Activated CD8-positive, alpha-beta memory T cell treated with anti-CD3 and anti-CD28 coated beads for 36 hours (primary cell): ENCODE results near the gene JPH4. TPM values are rescaled to one million over a fixed set of nuclear protein-coding genes. Genes with fewer than 3 reads are reported as not detected.

Source experiments
- CTCF ChIA-PET: fragments of 350-600 bp; sonication (Branson Sonifier 250); formaldehyde crosslinking; loops from one replicate; lab custom pipeline; 2021; ENCODE audit warnings: antibody characterized with exemption; lab: Charles Lee
- POLR2A ChIA-PET: fragments of 350-600 bp; sonication (Branson Sonifier 250); formaldehyde crosslinking; loops from one replicate; lab custom pipeline; 2021; ENCODE audit warnings: antibody characterized with exemption; lab: Charles Lee
- total RNA-seq, 2 experiments: library from RNA; stranded (reverse); gene quantifications; one replicate each; pipeline ENCODE4 v1.2.3, GENCODE V29; 2021

JPH4 gene
- total RNA-seq: under 1 TPM; 0.52 to 0.65 TPM

DNA sequence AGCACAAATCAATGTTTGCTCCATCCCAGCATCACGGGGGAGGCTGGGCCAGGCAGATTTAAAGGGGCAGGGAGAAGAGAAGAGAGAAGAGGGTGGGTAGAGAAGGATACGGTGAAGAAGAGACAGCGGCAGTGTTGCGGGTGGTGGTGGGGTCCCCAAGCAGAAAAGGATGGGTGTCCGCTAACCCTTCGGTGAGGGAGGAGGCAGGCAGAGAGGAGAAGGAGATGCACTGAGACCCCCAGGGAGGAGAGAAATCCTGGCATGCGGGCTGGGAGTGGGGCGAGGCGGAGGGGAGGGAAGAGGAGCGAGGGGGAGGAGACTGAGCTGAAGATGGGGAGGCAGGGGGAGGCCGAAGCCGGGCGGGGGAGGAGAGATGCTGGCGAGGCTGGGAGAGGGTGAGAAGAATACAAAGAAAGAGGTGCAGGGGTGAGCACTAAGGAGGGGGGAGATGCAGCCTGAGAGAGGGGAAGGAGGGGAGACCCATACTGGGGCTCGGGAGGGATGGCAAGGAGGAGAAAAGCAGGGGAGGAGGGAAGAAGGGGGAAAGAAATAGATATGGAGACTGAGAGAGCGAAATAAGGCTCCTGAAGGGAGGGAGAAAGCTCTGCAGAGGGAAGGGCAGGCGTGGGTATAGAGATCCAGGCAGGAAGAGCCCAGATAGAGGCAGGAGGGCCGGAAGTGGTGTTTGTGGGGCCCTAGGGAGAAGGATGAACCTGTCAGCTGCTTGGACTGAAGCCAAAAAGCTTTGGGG lies at the start of gene JPH4:
Gene JPH4, minus strand, starts transcription at position 231 of the 751 bp plus-strand sequence. CDS start 1,337 bp downstream, outside the sequence.
- ChIA-PET CTCF (no interaction called here), POLR2A (no interaction called here)

GRCh38 chr14:23627961-23628360 lies 49.4 kb upstream of the JPH4 start:
- ChIA-PET POLR2A (no interaction called here), CTCF (no interaction called here)

DNA sequence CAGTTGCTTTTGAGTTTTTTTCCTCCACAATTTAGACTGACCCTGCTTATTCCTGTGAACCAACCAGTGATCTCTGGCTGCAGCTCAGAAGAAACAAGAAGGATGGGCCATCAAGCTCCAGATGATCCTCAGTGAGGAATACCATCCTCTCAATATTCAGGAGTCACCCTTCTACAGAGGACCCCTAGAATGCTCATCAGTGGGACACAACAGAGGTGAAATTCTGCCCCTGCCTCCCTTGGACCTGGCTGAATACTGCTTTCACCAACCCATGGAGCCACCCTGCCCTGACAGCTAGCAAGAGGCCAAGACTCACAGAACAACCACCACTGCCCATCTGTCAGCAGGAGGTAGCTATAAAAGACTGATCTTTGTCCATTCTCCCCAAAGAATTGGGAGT lies 48.4 kb upstream of the JPH4 start:
- ChIA-PET CTCF (no interaction called here), POLR2A (no interaction called here)

DNA sequence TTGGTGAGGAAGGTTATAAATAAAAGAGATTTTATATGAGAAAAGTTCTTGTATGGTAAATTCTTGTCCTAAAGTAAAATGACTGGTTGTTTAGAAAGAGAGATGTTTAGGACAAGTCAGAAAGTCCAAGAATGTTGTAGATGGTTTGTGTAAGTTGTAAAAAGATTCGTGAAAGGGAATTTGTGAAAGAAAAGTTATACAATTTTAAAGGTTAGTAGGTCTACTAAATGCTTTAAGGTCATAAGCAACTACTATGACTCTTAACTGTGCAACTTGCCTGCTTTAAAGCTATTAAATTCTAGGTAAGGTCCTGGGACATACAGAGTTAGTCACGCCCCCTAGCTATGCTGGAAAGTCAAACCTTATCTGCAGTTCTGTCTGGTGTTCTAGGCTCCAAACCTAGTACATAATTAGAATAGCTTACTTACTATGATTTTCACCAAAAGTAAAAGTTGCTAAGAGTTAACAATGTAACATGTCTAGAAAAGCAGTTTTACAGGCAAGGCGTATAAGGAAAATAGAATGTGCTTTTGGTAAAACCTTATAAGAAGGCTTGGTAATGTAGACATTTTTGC lies 46.3 kb upstream of the JPH4 start:
- ChIA-PET CTCF (no interaction called here), POLR2A (no interaction called here)

DNA sequence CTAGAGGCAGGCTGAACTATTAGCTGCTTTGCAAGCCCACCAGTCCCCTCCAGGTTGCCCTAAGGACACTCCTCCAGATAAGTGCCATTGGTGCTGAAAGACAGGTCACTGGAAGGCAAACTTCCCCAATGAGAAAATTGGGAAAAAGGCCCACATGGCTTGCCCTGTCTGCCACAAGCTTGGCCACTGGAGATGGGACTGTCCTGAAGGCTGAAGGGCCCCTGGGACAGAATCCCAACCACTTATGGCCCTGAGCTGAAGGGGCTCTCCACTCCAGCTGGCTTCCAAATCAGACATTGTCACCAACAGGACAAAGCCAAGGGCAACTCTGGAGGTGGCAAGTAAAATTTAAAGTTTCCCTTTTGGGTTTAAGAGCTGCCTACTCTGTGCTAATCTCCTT lies 45.4 kb upstream of the JPH4 start:
- POLR2A ChIA-PET: no interaction called here
- CTCF ChIA-PET: no interaction called here

DNA sequence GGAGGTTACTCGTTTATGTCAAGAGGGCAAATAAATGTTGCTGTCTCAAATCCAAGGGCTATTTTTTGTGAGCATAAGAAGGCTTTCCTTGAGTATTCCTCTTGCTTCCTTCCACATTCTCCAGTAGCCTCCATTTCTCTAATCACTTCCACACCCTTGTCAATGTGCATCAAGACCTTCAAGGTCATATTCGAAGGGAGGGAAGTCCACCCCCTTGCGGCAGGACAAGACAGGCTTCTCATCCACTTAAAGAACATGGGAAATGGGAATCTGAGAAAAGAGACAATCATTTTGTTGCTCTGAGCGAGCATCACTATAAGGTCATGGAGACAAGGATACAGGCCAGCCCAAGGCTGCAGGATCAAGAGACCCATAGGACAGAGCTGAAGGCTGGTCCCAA lies 44.4 kb upstream of the JPH4 start:
- CTCF ChIA-PET: interaction anchor here (2.5 kb wide), 1 partner anchor 9 kb away, joined by 13 read pairs; no protein-coding TSS in a partner anchor
- POLR2A ChIA-PET: no interaction called here

DNA sequence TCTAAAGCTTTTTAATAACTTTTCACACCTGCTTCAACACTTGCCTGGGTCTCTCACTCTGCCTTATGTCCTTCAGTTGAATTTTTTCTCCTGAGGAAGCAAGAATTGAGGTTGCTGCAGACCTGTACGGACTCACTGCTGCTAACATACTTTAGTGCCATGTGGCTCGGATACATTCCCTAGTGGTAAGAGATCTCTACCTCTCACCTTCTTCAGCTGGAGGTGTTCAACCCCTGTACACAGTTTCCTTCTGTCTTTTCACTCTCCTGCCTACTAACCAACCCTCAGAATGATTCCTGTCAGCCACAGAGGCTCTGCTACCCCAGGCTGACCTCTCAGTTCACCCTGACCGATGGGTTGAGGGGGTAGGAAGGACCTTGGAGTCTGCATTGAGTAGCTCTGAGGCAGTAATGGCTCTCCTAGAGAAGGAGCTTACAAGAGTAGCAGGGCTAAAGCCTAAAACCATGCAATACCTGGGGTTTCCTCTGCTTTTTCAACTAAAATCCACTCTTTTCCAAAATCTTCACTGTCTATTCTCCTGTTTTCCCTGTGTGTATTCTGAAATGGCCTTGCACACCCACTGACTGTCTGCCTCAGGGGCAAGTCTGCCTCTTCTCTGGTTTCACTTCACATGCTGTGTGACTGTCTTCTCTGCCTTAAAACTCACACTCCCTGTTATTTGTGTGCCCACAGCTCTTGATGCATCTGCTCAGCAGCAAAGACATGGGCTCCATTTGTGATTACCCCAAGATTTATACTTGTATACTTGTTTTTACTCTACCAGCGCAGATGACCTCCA lies 43.5 kb upstream of the JPH4 start:
- ChIA-PET POLR2A (no interaction called here), CTCF (interaction anchor here (2.5 kb wide), 1 partner anchor 10 kb away, joined by 13 read pairs; no protein-coding TSS in a partner anchor)

DNA sequence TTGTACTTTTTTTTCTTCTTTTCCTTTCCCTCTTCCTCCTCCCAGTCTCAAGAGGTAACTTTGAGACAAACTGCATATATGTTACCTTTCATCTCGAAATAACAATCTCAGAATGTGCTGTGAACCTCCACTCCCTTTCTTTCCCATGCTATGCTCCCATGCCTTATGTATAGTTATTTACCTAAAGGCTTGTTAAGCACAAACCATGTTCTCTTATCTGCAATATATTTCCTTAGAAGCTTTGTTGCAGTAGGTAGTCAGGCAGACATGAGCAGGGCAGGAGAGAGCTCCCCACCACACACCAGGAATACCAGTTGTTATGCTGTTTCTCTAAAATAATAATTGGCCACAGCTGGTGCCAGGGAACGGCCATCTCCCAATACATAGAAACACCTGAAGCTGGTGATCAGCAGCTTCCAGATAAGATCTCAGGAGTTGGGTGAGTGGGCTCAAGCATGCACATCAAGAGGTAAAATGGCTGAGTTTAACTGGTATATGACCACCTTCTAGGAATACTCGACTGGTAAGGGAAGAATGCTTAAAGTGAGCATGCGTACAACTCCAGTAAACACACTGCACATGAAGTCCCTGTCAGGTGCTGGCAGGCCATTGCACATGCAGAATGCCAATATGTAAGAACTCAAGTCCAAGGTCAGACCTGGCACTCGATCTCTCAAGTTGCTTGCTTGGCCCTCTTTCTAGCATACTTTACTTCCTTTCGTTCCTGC lies 42.8 kb upstream of the JPH4 start:
- ChIA-PET CTCF (interaction anchor here (2.5 kb wide), 1 partner anchor 11 kb away, joined by 13 read pairs; no protein-coding TSS in a partner anchor), POLR2A (no interaction called here)

- CTCF ChIA-PET: no interaction called here
Measured at GRCh38 chr14:23620177-23620702, 41.6 kb upstream of the JPH4 start.

GRCh38 chr14:23618415-23618988 lies 39.9 kb upstream of the JPH4 start:
- ChIA-PET CTCF (no interaction called here), POLR2A (no interaction called here)

More at GRCh38 chr14:23620177-23620702, 41.6 kb upstream of the JPH4 start:
- POLR2A ChIA-PET: no interaction called here

- POLR2A ChIA-PET: no interaction called here
- CTCF ChIA-PET: interaction anchor here (1.6 kb wide), 1 partner anchor 29 kb away, joined by 3 read pairs; no protein-coding TSS in a partner anchor
Measured at GRCh38 chr14:23617539-23617938, 38.9 kb upstream of the JPH4 start.

DNA sequence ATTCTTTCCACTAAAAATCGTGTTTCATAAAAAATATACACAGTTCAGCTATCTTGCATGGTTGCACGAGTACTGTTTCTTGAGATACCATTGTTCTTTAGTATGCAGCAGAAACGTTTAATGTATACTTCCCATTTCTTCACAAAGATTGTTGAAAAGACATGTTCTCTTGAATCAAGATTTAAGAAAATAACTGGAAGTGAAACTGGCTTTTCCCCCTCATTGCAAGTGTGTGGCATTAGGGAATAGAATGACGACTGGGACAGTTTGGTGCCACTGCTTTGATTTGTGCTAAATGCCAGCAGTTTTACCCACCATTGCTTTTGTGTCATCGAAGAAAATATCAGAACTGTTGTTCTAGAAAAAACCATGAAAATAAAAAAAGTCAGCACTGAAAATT lies 37.3 kb upstream of the JPH4 start:
- CTCF ChIA-PET: interaction anchor here (0.7 to 1.8 kb wide), 3 partner anchors 13 to 27 kb away, joined by 3 to 6 read pairs (median 3); no protein-coding TSS in a partner anchor
- POLR2A ChIA-PET: no interaction called here

- CTCF ChIA-PET: interaction anchor here (0.5 to 2.5 kb wide), 2 partner anchors 18 to 143 kb away, joined by 4 to 12 read pairs; no protein-coding TSS in a partner anchor
- POLR2A ChIA-PET: interaction anchor here (0.6 kb wide), 1 partner anchor 989 kb away, joined by 3 read pairs; no protein-coding TSS in a partner anchor
Measured at GRCh38 chr14:23614395-23614828, 35.8 kb upstream of the JPH4 start.

DNA sequence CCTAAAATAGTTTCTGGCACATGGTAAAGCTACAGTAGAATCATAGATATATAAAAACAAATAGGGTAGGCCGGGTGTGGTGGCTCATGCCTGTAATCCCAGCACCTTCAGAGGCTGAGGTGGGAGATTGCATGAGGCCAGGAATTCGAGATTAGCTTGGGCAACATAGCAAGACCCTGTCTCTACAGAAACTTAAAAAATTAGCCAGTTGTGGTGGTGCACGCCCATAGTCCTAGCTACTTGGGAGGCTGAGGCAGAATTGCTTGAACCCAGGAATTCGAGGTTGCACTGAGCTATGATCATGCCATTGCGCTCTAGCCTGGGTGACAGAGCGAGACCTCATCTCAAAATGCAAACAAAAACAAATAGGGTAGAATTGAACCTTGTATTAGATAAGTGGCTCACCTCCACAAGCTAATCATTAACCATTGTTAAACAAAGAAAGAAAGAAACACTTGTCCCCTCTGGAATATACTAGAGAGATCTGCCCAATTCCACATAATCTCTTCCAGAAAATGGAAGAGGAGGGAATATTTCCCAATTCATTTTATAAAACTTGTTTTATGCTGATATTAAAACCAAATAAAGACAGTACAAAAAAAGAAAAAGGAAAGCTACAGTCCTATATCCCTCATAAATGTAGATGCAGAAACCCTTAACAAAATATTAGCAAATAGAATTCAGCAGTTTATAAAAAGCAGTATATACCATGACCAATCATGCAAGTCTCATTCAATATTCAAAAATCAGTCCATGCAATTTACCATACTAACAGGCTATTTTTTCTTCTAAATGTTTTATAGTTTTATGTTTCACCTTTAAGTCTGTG lies 34.9 kb upstream of the JPH4 start:
- CTCF ChIA-PET: interaction anchor here (0.5 to 2.5 kb wide), 3 partner anchors 19 to 142 kb away, joined by 4 to 12 read pairs (median 4); no protein-coding TSS in a partner anchor
- POLR2A ChIA-PET: no interaction called here

- POLR2A ChIA-PET: no interaction called here
Measured at GRCh38 chr14:23612802-23613201, 34.2 kb upstream of the JPH4 start.

DNA sequence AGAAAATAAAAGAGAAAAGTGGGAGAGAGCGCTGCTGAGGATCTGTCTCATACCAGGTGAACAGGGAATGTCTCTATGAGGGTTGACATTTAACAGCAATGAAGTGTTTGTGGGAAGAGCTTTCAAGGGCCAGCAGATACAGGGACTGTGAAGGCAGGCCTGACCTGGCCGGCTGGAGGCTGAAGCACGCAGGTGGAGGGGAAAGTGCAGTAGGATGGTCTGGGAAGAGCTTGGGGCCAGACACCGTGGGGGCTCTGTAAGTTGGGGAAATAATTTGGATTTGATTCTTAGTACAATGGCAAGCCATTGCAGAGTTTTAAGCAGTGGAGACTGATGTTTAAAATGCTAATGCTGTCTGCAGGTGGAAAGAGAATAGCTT lies 33.8 kb upstream of the JPH4 start:
- CTCF ChIA-PET: interaction anchor here (2.5 kb wide), 1 partner anchor 20 kb away, joined by 12 read pairs; no protein-coding TSS in a partner anchor
- POLR2A ChIA-PET: no interaction called here

More at GRCh38 chr14:23612802-23613201, 34.2 kb upstream of the JPH4 start:
- CTCF ChIA-PET: interaction anchor here (1.0 to 2.5 kb wide), 2 partner anchors 19 to 24 kb away, joined by 4 to 12 read pairs; no protein-coding TSS in a partner anchor

DNA sequence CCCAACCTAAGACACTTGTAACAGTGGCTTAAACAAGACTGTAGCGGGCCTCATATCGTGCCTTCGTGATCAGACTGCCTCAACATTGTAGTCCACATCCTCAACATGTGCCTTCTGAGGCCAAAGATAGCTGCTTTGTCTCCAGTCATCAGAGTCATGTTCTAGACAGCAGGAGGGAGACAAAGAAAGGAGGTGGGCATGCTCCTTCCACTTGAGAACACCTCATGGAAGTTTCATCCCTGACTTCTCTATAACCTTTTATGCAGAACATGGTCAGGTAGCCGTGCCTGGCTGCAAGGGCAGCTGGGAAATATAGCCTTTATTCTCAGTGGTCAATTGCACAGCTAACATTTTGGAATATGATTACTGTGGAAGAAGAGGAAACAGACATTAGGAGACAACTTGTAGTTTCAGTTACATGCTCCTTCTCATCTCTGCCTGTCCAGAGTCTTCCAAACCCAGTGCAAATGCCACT lies 32.3 kb upstream of the JPH4 start:
- POLR2A ChIA-PET: no interaction called here
- CTCF ChIA-PET: interaction anchor here (2.3 kb wide), 1 partner anchor 21 kb away, joined by 13 read pairs; no protein-coding TSS in a partner anchor
